ENCODE measurements around the gene ZNF169.
"Not testable (repeated sequence)": the region's sequence is repeated elsewhere in the genome, so short reads cannot be mapped to it uniquely, and the experiment has no call there.

Gene ZNF169

DNA sequence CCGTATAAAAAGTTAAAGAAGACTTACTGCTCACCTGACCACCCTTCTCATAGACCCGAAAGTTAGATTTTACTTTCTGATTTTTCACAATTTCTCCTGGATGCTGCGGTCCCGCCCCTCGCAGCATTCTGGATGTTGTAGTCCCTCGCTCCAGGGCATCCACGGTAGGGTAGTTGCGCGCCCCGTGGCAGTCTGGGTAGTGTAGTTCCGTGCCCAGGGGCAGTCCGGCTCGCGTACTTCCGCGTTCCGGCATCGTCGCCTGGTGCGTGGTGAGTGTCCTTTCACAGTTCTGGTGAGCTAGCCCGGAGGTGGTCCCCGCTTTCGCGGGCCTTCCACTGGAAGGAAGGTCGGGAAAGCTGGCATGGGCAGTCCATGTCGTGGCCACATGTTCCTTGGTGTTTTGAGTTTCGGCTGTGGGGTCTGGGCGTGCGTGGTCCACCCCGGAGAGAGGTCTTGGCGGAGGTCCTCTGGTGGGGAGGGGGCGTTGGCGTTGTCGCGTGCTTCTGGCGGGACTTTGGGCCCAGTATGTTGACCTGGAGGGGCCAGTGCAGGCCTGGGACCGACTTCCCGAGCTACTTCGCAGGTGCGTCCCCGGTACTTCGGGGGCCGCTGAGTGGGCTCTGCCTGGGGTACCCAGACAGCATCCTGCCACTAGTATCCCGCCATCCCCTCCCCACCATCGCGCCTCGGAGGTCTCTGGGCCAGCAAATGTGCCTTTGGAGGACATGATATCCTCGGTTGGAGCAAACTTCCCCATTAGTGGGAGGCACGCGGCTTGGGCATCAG lies at the start of gene ZNF169:
TSS of gene ZNF169 (plus strand) at position 222 of the 786 bp plus-strand sequence. CDS start 19,515 bp downstream, outside the sequence.
- DNase-seq (ENCODE audit: insufficient read length, low spot score), result peak; percentile 96
- peak; percentile 99 for FAIRE-seq

DNA sequence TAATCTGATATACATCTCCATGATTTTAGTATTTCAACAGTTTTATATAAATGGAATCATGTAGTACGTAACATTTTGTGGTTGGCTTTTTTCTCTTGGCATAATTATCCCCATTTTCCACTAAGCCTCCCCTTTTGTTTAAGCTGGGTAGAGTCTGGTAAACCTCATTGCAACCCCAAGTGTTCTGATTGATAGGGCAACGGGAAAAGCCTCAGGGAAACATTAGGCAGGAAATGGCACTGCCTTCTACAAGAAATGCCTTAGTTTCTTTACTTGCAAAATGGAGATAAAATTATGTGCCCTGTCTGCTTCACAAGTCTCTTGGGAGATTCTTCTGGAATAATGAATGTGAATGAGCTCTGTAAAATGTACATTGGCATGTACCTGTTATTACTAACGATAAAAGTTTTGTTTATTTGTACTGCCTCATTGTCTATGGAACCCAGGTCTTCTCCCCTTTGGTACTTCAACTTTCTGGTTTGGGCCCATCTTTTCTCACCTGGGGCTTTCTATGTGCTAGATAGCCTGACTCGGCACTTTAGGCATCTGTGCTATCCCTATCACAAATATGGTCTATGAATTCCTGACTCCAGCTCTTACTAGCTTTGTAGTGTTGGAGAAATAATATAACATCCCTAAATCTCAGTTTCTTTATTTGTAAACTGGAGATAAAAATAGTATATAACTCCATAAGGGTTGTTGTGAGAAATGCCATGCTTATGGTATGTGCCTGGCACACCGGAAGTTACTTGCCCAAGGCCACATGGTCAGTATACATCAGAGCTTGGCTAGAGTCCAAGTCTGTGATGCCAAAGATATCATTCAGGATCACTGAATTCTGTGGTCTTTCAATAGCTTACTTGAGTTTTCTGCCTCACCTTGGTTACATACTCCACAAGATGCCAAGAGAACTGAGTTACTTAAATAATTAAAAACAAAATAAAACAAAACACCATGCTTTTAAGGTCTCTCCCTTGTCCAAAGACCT lies 48.2 kb upstream of the ZNF169 start:
- FAIRE-seq, result no peak

DNA sequence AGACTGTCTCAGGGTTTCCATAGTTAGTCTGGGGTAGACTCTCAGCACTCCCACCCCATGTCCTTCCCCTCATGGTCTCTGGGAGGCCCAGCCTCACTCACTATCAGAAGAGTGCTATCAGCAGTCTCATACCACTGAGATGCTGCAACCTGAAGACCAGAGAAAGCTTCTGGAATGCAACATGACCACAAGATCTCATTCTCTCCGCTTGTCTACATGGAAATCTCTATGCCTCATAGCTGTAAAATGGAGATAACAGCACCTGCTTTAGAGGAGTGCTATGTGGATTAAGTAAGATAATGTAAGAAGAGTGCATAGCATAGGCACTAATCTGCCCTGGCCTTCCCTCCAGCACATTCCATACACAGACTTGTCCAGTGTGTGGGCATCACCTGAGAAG lies 47.0 kb upstream of the ZNF169 start:
- FAIRE-seq, result no peak
- no peak for DNase-seq (ENCODE audit: insufficient read length, low spot score)

More for the DNA sequence above, 48.2 kb upstream of the ZNF169 start:
- no peak for DNase-seq (ENCODE audit: insufficient read length, low spot score)

DNA sequence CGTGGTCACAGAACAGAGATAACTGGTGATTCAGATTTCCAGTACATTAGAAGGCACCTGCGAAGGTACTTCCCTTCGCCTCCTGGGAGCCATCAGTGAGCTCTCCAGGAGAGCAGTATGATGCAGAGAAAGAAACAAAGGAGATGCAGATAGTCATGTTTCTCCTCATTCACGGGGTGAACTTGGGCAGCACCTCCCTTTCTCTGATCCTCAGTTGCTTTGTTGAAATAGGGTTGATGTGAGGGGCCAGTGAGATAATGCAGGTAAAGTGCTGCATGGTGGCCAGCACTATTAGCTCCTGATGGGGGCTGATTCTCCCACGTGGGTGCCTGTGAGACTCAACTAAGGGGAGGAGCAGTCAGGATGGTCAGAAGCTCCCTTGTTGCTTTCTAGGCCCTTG lies 46.6 kb upstream of the ZNF169 start:
- DNase-seq (ENCODE audit: insufficient read length, low spot score) (no peak), FAIRE-seq (no peak)

DNA sequence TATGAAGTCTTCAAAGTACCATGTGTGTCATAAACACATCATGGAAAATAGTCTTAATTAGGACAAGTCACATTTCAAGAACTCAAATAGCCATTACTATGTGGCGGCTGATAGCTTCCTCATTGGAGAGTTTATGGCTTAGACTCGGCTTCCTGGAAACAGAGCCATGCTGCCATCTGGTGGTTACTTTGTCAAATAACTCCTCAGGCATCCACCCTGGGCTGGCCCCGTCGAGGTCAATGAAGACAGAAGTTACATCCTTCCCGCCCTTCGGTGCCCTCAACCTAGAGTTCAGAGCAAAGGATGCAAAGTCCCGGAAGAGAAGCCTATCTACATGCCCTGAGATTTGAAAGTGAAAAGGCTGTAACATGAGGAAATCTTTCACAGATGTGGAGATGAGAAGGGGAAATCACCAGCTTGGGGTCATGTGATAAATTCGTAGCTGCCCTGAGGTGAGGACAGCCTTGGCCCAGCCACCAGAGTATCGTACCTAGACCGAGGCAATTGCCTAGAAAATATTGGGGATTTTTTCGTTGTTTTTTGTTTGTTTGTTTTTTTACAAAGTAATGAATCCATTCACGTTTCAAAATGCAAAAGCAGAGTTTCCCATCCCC lies 45.5 kb upstream of the ZNF169 start:
- peak; percentile 87 for FAIRE-seq
- peak; percentile 75 for DNase-seq (ENCODE audit: insufficient read length, low spot score)

DNA sequence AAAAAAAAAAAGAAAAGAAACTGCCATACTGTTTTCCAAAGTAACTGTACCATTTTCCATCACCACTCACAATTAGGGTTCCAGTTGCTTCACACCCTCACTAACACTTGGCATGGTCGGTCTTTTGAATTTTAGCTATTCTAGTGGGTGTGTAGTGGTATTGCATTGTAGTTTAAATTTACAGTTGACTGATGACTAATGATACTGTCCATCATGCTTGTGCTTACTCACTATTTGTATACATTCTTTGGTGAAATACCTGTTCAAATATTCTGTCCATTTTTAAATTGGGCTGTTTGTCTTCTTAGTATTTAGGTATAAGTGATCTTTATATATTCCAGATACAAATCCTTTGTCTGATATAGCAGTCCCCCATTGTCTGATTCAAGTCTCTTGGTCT lies 36.2 kb upstream of the ZNF169 start:
- no peak for FAIRE-seq
- DNase-seq (ENCODE audit: insufficient read length, low spot score), result no peak

DNA sequence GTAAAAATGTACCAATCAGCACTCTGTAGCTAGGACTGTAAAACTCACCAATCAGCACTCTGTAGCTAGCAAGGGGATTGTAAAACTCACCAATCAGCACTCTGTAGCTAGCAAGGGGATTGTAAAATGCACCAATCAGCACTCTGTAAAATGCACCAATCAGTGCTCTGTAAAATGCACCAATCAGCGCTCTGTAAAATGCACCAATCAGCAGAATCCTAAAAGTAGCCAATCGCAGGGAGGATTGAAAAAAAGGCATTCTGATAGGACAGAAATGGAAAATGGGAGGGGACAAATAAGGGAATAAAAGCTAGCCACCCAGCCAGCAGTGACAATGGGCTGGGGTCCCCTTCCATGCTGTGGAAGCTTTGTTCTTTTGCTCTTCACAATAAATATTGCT lies 33.7 kb upstream of the ZNF169 start:
- FAIRE-seq; DNase-seq (ENCODE audit: insufficient read length, low spot score): not testable (repeated sequence)

DNA sequence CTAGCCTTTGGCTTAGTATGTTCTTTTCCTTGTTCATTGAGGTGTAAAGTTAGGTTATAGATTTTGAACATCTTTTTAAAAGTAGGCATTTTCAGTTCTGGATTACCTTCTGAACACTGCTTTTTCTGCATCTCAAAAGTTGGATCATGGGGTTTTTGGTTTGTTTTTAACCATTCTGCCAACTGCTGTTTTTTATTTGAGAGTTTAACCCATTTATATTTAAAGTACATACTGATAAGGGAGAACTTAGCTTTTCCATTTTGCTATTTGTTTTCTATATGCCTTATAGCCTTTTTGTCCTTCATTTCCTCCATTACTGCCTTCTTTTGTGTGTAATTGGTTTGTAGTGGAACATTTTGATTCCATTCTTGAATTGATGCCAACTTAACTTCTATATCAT lies 30.5 kb upstream of the ZNF169 start:
- no peak for DNase-seq (ENCODE audit: insufficient read length, low spot score)
- FAIRE-seq, result no peak

DNA sequence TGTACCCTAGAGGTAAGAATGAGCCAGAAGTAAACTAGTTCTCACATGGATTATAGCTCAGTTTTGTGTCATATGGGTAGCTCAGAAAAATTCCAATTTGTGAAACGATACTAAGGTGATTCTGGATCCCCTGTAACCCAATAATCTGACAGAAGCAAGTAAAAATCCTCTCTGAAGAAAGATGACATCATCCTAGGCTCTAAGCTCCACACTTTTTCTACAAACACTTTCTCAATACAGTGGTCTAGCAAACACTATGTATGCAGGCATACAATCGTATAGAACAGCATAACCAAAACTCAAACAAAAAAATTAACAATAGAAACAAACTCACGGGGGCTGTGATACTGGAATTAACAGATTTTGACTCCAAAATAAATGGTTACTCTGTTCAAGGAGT lies 26.7 kb upstream of the ZNF169 start:
- no peak for FAIRE-seq
- DNase-seq (ENCODE audit: insufficient read length, low spot score), result no peak

DNA sequence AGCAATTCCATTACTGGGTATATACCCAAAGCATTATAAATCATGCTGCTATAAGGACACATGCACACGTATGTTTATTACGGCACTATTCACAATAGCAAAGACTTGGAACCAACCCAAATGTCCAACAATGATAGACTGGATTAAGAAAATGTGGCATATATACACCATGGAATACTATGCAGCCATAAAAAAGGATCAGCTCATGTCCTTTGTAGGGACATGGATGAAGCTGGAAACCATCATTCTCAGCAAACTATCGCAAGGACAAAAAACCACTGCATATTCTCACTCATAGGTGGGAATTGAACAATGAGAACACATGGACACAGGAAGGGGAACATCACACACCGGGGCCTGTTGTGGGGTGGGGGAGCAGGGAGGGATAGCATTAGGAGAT lies 18.0 kb upstream of the ZNF169 start:
- not testable (repeated sequence) for DNase-seq (ENCODE audit: insufficient read length, low spot score)

DNA sequence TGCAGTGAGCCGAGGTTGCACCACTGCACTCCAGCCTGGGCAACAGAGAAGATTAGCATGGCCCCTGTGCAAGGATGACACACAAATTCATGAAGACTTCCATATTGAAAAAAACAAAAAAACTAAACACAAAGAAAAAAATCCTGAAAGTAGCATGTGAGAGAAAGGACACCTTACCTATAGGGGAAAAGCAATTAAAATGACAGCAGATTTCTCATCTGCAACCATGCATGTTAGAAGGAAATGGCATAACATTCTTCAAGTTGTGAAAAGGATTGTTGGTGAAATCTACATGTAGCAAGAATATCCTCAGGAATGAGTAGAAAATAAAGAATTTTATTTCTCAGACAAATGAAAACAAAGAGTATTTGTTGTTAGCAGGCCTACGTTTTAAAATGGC lies 13.4 kb upstream of the ZNF169 start:
- FAIRE-seq, result no peak
- no peak for DNase-seq (ENCODE audit: insufficient read length, low spot score)

More for the DNA sequence above, 18.0 kb upstream of the ZNF169 start:
- not testable (repeated sequence) for FAIRE-seq

DNA sequence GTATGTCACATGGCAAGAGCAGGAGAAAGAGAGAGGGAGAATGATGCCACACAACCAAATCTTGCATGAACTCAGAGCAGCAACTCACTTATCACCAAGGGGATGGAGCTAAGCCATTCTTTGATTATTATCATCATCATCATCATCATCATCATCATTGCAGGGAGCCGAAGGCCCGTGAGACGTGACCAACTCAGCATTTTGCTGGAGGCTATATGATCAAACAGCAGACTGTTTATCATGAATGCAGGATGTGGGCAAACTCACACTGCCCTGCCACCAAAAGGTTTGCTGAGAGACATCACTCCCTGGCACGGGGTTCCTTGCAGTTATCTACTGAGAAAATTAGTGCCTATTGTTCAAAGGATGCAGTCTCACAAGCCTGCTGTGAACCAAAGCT lies 8.6 kb upstream of the ZNF169 start:
- DNase-seq (ENCODE audit: insufficient read length, low spot score), result no peak
- no peak for FAIRE-seq

DNA sequence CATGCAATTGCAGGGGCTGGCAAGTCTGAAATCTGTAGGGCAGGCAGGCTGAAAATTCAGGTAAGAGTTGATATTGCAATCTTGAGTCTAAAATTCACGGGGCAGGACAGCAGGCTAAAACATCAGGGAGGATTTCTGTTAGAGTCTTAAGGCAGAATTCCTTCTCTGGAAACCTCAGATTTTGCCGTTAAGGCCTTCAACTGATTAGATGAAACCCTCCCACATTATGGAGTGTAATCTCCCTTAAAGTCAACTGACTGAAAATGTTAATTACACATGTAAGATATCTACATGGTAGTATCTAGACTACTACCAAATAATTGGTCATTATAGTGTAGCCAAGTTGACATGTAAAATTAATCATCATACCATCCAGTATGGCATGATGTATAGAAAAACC lies 3.1 kb upstream of the ZNF169 start:
- FAIRE-seq, result no peak
- no peak for DNase-seq (ENCODE audit: insufficient read length, low spot score)

DNA sequence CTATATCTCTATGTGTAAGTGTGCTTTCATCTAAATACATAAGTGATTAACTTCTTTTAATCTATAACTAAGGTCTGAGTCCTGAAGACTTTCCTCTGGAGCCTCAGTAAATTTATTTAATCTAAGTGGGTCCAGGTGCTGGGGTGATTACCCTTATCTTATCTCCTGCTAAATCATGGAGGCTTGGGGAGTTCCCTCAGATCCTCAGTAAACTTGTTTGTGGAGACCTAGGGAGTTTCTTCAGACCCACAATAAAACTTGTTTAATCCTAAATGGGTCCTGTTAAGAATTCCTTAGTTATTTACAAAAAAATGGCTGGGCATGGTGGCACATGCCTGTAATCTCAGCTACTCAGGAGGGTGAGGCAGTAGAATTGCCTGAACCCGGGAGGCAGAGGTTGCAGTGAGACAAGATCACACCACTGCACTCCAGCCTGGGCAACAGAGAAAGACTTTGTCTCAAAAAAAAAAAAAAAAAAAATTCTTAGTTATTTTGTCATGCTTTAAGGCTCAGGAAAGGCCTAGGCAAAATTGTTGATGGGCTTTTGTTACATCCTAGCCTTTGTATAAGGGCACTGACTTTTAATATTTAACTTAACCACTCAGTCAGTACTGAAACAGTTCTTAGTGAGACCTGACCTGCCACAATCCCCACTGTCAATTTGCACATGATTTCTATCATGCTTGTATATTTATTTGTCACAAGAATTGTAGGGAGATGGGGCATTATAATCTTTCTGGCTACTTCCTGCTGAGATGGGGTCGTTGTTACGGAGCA lies 6.7 kb downstream of the ZNF169 start:
- peak; percentile 80 for FAIRE-seq

DNA sequence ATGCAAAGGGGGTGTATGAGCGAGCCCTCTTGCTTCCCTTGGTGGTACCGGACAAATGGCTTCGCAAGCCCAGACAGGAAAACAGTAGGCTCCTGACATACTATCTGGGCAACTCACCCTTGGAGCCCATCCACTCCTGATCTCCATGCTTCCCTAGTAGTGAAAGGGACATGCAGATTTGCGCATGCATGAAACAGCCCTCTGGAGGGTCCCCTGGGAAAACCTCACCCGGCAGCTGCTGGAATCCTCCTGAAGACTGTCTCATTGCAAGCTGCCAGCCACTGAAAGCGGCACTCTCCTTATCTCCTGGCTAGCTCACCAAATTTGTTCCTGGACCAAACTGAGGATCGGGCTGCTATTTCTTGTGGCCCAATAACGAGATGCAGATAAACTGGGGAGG lies 10.2 kb downstream of the ZNF169 start:
- no peak for FAIRE-seq
- no peak for DNase-seq (ENCODE audit: insufficient read length, low spot score)

More for the DNA sequence above, 6.7 kb downstream of the ZNF169 start:
- DNase-seq (ENCODE audit: insufficient read length, low spot score), result not testable (repeated sequence)

DNA sequence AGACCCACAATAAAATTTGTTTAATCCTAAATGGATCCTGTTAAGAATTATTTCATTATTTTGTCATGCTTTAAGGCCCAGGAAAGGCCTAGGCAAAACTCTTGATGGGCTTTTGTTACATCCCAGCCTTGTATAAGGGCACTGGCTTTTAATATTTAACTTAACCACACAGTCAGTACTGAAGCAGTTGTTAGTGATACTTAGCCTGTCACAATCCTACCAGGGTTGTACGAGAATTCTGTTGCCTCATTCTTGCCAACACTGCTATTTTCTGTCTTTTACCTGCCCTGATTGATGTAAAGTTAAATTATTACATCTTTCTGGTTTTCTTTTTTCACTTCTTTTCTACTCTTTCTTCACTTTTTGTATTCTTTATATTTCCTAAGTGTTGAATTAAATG lies 10.9 kb downstream of the ZNF169 start:
- DNase-seq (ENCODE audit: insufficient read length, low spot score) (no peak), FAIRE-seq (peak; percentile 79)

DNA sequence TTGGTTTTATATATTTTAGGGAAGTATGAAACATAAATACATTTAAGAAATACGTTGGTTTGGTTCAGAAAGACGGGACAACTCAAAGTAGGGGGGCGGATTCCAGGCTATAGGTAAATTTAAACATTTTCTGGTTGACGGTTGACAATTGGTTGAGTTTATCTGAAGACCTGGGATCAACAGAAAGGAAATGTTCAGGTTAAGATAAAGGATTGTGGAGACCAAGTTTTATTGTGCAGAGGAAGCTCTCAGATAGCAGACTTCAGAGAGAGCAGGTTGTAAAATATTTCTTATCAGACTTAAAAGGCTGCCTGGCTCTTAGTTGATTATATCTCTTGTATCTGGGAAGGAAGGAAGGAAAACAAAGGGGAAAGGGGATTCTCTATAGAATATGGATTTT lies 17.9 kb downstream of the ZNF169 start:
- DNase-seq (ENCODE audit: insufficient read length, low spot score); FAIRE-seq: not testable (repeated sequence)

DNA sequence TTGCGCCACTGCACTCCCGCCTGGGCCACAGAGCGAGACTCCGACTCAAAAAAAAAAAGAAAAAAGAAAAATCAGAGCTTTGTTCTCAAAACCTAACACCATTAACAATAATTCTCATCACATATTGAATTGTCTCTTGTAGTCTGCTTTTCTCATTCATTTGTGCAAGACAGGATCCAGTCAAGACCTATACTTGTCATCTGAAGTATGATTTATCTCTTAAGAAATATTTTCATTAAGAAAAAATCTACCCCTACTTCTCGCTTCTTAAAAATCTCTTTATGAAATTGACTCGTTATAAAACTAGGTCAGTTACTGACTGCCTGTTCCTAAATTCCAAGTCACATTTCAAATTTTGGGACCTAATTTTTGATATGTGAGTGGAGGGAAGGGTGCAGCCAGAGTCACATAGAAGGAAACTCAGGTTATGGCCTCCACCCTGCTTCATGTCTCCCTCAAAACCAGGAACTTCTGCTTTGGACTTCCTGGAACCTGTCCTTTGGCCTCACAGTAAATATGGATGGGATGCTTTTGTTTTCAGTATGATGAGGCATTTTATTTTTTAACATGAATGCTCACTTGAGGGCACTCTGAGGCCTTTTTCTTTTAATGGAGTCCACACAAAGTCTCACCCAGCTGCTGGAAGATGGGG lies 18.9 kb downstream of the ZNF169 start:
- FAIRE-seq, result no peak
- DNase-seq (ENCODE audit: insufficient read length, low spot score), result no peak

DNA sequence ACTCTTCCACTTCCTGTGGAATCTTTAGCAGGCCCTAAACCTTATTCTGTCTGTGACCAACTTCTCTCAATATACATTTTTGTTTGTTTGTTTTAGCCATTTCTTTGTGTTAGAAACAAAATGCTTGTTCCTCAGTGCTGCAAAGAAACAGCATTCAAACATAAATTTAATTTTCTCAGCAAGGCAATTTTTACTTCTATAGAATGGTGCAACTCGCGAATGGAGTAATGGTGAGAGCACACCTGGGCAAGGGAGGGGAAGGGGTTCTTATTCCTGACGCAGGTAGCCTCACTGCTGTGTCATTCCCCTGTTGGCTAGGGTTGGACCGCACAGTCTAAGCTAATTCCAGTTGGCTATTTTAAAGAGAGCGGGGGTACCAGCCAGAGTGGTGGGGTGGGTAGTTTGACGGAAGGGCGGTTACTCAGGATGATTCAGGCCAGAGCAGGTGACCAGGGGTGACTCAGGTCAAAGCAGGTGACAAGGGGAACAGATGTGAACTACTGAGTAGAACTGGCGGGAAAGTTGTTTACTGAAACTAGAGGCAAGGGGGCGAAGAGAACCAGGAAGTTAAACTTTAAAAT lies 21.4 kb downstream of the ZNF169 start:
- FAIRE-seq, result no peak
- no peak for DNase-seq (ENCODE audit: insufficient read length, low spot score)

Data from GM19239 (cell line).